HepG2 (cell line): ENCODE measurements around the gene ZNF189. TPM values are rescaled to one million over a fixed set of nuclear protein-coding genes. Genes with fewer than 3 reads are reported as not detected.

Source experiments
- ATAC-seq: fragments of 200-7000 bp; cut with Tn5 transposase; 3 replicates; pipeline ENCODE4 v1.9.1; 2020; ENCODE audit warnings: mild to moderate bottlenecking, moderate library complexity
- BruUV-seq: library from RNA; stranded (reverse); fragments of 400-500 nt; replicated peaks from 2 replicates; lab custom pipeline; 2021; lab: Mats Ljungman, UMichigan
- CTCF ChIA-PET: fragments of 300-600 bp; formaldehyde crosslinking; extraction: SDS; loops from one replicate; lab custom pipeline; 2021; ENCODE audit warnings: low total read pairs, inconsistent platforms, low intra/inter-chr PET ratio; lab: Yijun Ruan, JAX
- POLR2A ChIA-PET: fragments of 350-600 bp; sonication (Branson Sonifier 250); formaldehyde crosslinking; loops from one replicate; lab custom pipeline; 2020; ENCODE audit warnings: antibody characterized with exemption, inconsistent platforms; lab: Yijun Ruan, JAX
- DNase-seq: peaks from one replicate; pipeline ENCODE4 v3.0.0-alpha.2; 2015; ENCODE audit warnings: low spot score
- FAIRE-seq: peaks from 3 replicates; lab custom pipeline; 2011; peaks lifted over from hg19 to GRCh38; lab: Jason Lieb, UNC
- H2AFZ ChIP-seq: one replicate; pipeline ENCODE4 v1.6.1; 2011; ENCODE audit warnings: low read length, inconsistent platforms
- H3K27ac ChIP-seq: fragments of 300-600 bp; 3 replicates; pipeline ENCODE4 v1.8.0; 2011; ENCODE audit warnings: mixed run types, mild to moderate bottlenecking, mixed read lengths, low read length, inconsistent platforms; ENCODE audit not compliant: insufficient read depth; ENCODE audit errors: extremely low read length
- H3K27me3 ChIP-seq, 2 experiments: fragments of 200-600 bp in 1 of 2; 2 replicates in 1 of 2; 3 replicates in 1 of 2; pipeline versions ENCODE4 v1.6.0 to v1.8.0; 2011; ENCODE audit warnings: low read length in 2 of 2, mild to moderate bottlenecking in 2 of 2, moderate library complexity in 2 of 2, inconsistent platforms in 1 of 2; ENCODE audit not compliant: insufficient read depth in 2 of 2, control insufficient read depth in 1 of 2
- H3K36me3 ChIP-seq, 2 experiments: fragments of 200-600 bp in 1 of 2; replicated peaks in 1 of 2; 2 replicates in 1 of 2; 3 replicates in 1 of 2; pipeline versions ENCODE4 v1.5.1 to v1.8.0; 2011; ENCODE audit warnings: low read length in 2 of 2, inconsistent platforms in 1 of 2; ENCODE audit not compliant: insufficient read depth in 2 of 2, control insufficient read depth in 1 of 2
- H3K4me1 ChIP-seq: 2 replicates; pipeline ENCODE4 v1.5.1; 2012; ENCODE audit warnings: low read length, inconsistent platforms; ENCODE audit not compliant: insufficient read depth
- H3K4me2 ChIP-seq: 2 replicates; pipeline ENCODE4 v1.6.0; 2011; ENCODE audit warnings: low read depth, low read length, inconsistent platforms
- H3K4me3 ChIP-seq, 3 experiments: fragments of 200-600 bp in 1 of 3; sonication (generic), shearing (Covaris generic) in 1 of 3; replicated peaks in 1 of 3; 2 replicates each; pipeline ENCODE4 v1.5.1; 2011 to 2016; ENCODE audit warnings: low read length in 3 of 3, inconsistent platforms in 2 of 3, low read depth in 2 of 3, mild to moderate bottlenecking in 2 of 3, control low read depth in 1 of 3, mixed read lengths in 1 of 3; ENCODE audit not compliant: insufficient read depth in 1 of 3
- H3K79me2 ChIP-seq: one replicate; pipeline ENCODE4 v1.6.1; 2011; ENCODE audit warnings: low read length, inconsistent platforms; ENCODE audit not compliant: insufficient read depth
- H3K9ac ChIP-seq: 2 replicates; pipeline ENCODE4 v1.6.0; 2011; ENCODE audit warnings: mild to moderate bottlenecking, low read depth, low read length, inconsistent platforms; ENCODE audit not compliant: insufficient read depth
- H3K9me3 ChIP-seq: 2 replicates; pipeline ENCODE4 v1.5.1; 2012; ENCODE audit warnings: mild to moderate bottlenecking, low read length
- H4K20me1 ChIP-seq: 2 replicates; pipeline ENCODE4 v1.6.0; 2011; ENCODE audit warnings: inconsistent platforms, mild to moderate bottlenecking, low read length, moderate library complexity; ENCODE audit not compliant: insufficient read depth
- HES4 ChIP-seq: sonication (generic); formaldehyde crosslinking; IDR thresholded peaks from 2 replicates; pipeline ENCODE4 v1.9.0; 2021; ENCODE audit warnings: mild to moderate bottlenecking, missing genetic modification reagents, borderline replicate concordance
- HMGA1 ChIP-seq: sonication (generic); formaldehyde crosslinking; conservative IDR thresholded peaks from 2 replicates; pipeline ENCODE4 v1.4.0; 2020; ENCODE audit warnings: missing genetic modification reagents
- RNF2 ChIP-seq: fragments of 450-650 bp; conservative IDR thresholded peaks from 2 replicates; pipeline ENCODE4 v1.6.1; 2016; ENCODE audit warnings: low read depth
- SRSF1 ChIP-seq: fragments of 200-400 bp; formaldehyde crosslinking; optimal IDR thresholded peaks from 2 replicates; pipeline ENCODE3; 2017; ENCODE audit warnings: mild to moderate bottlenecking, low read depth, low read length, moderate library complexity
- ZNF431 ChIP-seq: sonication (generic); formaldehyde crosslinking; IDR thresholded peaks from 2 replicates; pipeline ENCODE4 v1.9.0; 2022; ENCODE audit warnings: missing genetic modification reagents, low read depth, mild to moderate bottlenecking, borderline replicate concordance
- ZNF44 ChIP-seq: sonication (generic); formaldehyde crosslinking; IDR thresholded peaks from 2 replicates; pipeline ENCODE4 v1.5.1; 2020; ENCODE audit warnings: mild to moderate bottlenecking, missing genetic modification reagents
- ZNF564 ChIP-seq: sonication (generic); formaldehyde crosslinking; IDR thresholded peaks from 2 replicates; pipeline ENCODE4 v1.8.1; 2023; ENCODE audit warnings: mild to moderate bottlenecking, missing genetic modification reagents
- WGBS: methylation state at CpG from one replicate; pipeline ENCODE4 v1.1.6; 2017; ENCODE audit warnings: low lambda C conversion rate; 5-methylcytosine and 5-hydroxymethylcytosine counted together
- in situ Hi-C: cut with HindIII; loops from 2 replicates; pipeline ENCODE4 v1.10.0; 2017; ENCODE audit warnings: low pct_unique_long_range_greater_than_20kb; ENCODE audit not compliant: extremely low pct_ligation_motif_present
- intact Hi-C: fragments of 100-400 bp; cut with micrococcal nuclease; formaldehyde crosslinking; loops from one replicate; pipeline ENCODE4 v1.10.0; 2022; ENCODE audit not compliant: unreplicated experiment
- polyA plus RNA-seq, 8 experiments: library from polyadenylated mRNA; depleted of rRNA in 3 of 8; stranded (reverse) in 7 of 8; unstranded in 1 of 8; fragments of >200 nt; fragmentation: Illumina TruSeq in 4 of 8; extraction: Trizol in 4 of 8; gene quantifications; 2 replicates each; pipeline versions ENCODE4 v1.2.1 to v1.2.3, GENCODE V29; 2011 to 2016; ENCODE audit warnings: low read depth in 4 of 8, missing spikeins in 1 of 8, mixed read lengths in 1 of 8; ENCODE audit not compliant: insufficient read depth in 1 of 8
- total RNA-seq, 5 experiments: library from RNA; depleted of rRNA; stranded (reverse); fragments of >200 nt; fragmentation: Illumina TruSeq; extraction: Trizol; gene quantifications; 2 replicates each; pipeline ENCODE4 v1.2.3, GENCODE V29; 2016; ENCODE audit warnings: low read depth in 1 of 5

ZNF189 gene
- total and polyA plus RNA-seq, 2 of the 13 experiments (the other 11 are each of a cell fraction or from before 2014, with no cell fraction given), result 8.4 to 50.0 TPM

GRCh38 chr9:101451498-101451897 lies 52.8 kb downstream of the ZNF189 start:
- Histone ChIP-seq H3K79me2 (no peaks in the 10 kb centered on the region), H3K27me3 (no peaks in the 10 kb centered on the region), H3K9ac (no peak overlapping the region), H3K4me2 (no peak overlapping the region), H4K20me1 (no peaks in the 10 kb centered on the region), H3K4me1 (peaks cover 25% of the 10 kb centered on the region), H2AFZ (no peak overlapping the region), H3K36me3 (no peaks in the 10 kb centered on the region), H3K9me3 (peaks cover 36% of the 10 kb centered on the region), H3K27ac (no peak overlapping the region), H3K4me3 (no peak overlapping the region)
- intact Hi-C loops, result no loop called here
- ChIA-PET CTCF (no interaction called here), POLR2A (no interaction called here)
- no TSS peak for BruUV-seq
- in situ Hi-C loops, result no loop called here
- ATAC-seq (no peak), DNase-seq (no peak), FAIRE-seq (no peak)
- WGBS, result 83% methylated on average over 4 of the region's 4 CpGs
- no peak for TF ChIP-seq RNF2
- TF ChIP-seq ZNF431, result peak; percentile 99
- TF ChIP-seq ZNF44 (CRISPR knock-in tag), result no peak

GRCh38 chr9:101453776-101454570 lies 55.3 kb downstream of the ZNF189 start:
- DNase-seq (no peak), FAIRE-seq (no peak), ATAC-seq (no peak)
- no peak for TF ChIP-seq HMGA1 (CRISPR knock-in tag)
- no peak for TF ChIP-seq HES4 (CRISPR knock-in tag)
- no peak for TF ChIP-seq ZNF564 (CRISPR knock-in tag)
- TF ChIP-seq SRSF1, result no peak
- H3K27me3 ChIP-seq, result no peaks in the 10 kb centered on the region
- H3K79me2 ChIP-seq, result no peaks in the 10 kb centered on the region
- no peak overlapping the region for H3K4me3 ChIP-seq
- peaks cover 30% of the 10 kb centered on the region for H3K9me3 ChIP-seq
- no peaks in the 10 kb centered on the region for H4K20me1 ChIP-seq
- 93% methylated on average over 4 of the region's 4 CpGs for WGBS
- BruUV-seq, result no TSS peak
- intact Hi-C loops, result no loop called here
- no peak overlapping the region for H3K9ac ChIP-seq
- no peak overlapping the region for H3K4me2 ChIP-seq
- CTCF ChIA-PET, result no interaction called here
- no peak overlapping the region for H2AFZ ChIP-seq
- in situ Hi-C loops, result no loop called here
- no peaks in the 10 kb centered on the region for H3K36me3 ChIP-seq
- POLR2A ChIA-PET, result interaction anchor here (0.7 kb wide), 1 partner anchor 8 kb away, joined by 3 read pairs; no protein-coding TSS in a partner anchor
- peaks cover 43% of the 10 kb centered on the region for H3K4me1 ChIP-seq
- no peak overlapping the region for H3K27ac ChIP-seq
